IMR-90 (cell line): ENCODE measurements around the gene SLC25A38. TPM values are rescaled to one million over a fixed set of nuclear protein-coding genes. Genes with fewer than 3 reads are reported as not detected.
"Not testable (repeated sequence)": the region's sequence is repeated elsewhere in the genome, so short reads cannot be mapped to it uniquely, and the experiment has no call there.

Source experiments
- ATAC-seq: fragments of 200-7000 bp; cut with Tn5 transposase; 2 replicates; pipeline ENCODE4 v1.9.1; 2020; ENCODE audit warnings: low read depth, mild to moderate bottlenecking, moderate library complexity
- BruUV-seq: library from RNA; stranded (reverse); fragments of 400-500 nt; replicated peaks from 2 replicates; lab custom pipeline; 2021; lab: Mats Ljungman, UMichigan
- CTCF ChIA-PET: fragments of 300-600 bp; formaldehyde crosslinking; extraction: SDS; loops from one replicate; lab custom pipeline; 2021; ENCODE audit warnings: antibody characterized with exemption; lab: Yijun Ruan, JAX
- POLR2A ChIA-PET: fragments of 300-600 bp; sonication (Branson Sonifier 250); formaldehyde crosslinking; loops from one replicate; lab custom pipeline; 2022; ENCODE audit warnings: antibody characterized with exemption; ENCODE audit not compliant: unreplicated experiment; lab: Charles Lee
- DNase-seq: peaks from one replicate; pipeline ENCODE4 v3.0.0; 2013
- H2AFZ ChIP-seq: replicated peaks from 2 replicates; pipeline ENCODE3; 2013; ENCODE audit warnings: low read length, mild to moderate bottlenecking; ENCODE audit not compliant: poor library complexity
- H2AK5ac ChIP-seq: 2 replicates; pipeline ENCODE4 v1.6.1; 2013; ENCODE audit warnings: low read depth, low read length, inconsistent platforms
- H2AK9ac ChIP-seq: replicated peaks from 2 replicates; pipeline ENCODE3; 2013; ENCODE audit warnings: mild to moderate bottlenecking, low read depth, low read length, moderate library complexity; ENCODE audit not compliant: poor library complexity
- H2BK120ac ChIP-seq: 2 replicates; pipeline ENCODE4 v1.6.1; 2013; ENCODE audit warnings: low read depth, low read length, inconsistent platforms
- H2BK15ac ChIP-seq: 3 replicates; pipeline ENCODE4 v1.6.1; 2013; ENCODE audit warnings: low read depth, low read length, inconsistent platforms
- H2BK20ac ChIP-seq: 2 replicates; pipeline ENCODE4 v1.6.1; 2013; ENCODE audit warnings: low read depth, mild to moderate bottlenecking, inconsistent platforms, low read length, moderate library complexity
- H2BK5ac ChIP-seq: 2 replicates; pipeline ENCODE4 v1.6.1; 2013; ENCODE audit warnings: mild to moderate bottlenecking, low read depth, low read length, inconsistent platforms; ENCODE audit not compliant: poor library complexity, severe bottlenecking
- H3K14ac ChIP-seq: replicated peaks from 2 replicates; pipeline ENCODE4 v1.6.1; 2013; ENCODE audit warnings: low read depth, low read length, inconsistent platforms
- H3K18ac ChIP-seq: 2 replicates; pipeline ENCODE4 v1.6.1; 2013; ENCODE audit warnings: low read depth, low read length, control low read depth
- H3K23ac ChIP-seq: 2 replicates; pipeline ENCODE4 v1.6.1; 2013; ENCODE audit warnings: low read depth, low read length, inconsistent platforms
- H3K27ac ChIP-seq: 2 replicates; pipeline ENCODE4 v1.5.1; 2013; ENCODE audit warnings: mild to moderate bottlenecking, control low read depth, low read length; ENCODE audit not compliant: insufficient read depth
- H3K27me3 ChIP-seq: 2 replicates; pipeline ENCODE4 v1.6.1; 2013; ENCODE audit warnings: low read length; ENCODE audit not compliant: control insufficient read depth, insufficient read depth
- H3K36me3 ChIP-seq: 2 replicates; pipeline ENCODE4 v1.6.1; 2013; ENCODE audit warnings: low read length, mixed read lengths; ENCODE audit not compliant: control insufficient read depth, insufficient read depth
- H3K4ac ChIP-seq: 2 replicates; pipeline ENCODE4 v1.6.1; 2013; ENCODE audit warnings: low read depth, low read length, inconsistent platforms
- H3K4me1 ChIP-seq: 2 replicates; pipeline ENCODE4 v1.6.1; 2013; ENCODE audit warnings: low read length, mixed read lengths; ENCODE audit not compliant: control insufficient read depth, insufficient read depth
- H3K4me2 ChIP-seq: 2 replicates; pipeline ENCODE4 v1.6.1; 2013; ENCODE audit warnings: low read depth, mild to moderate bottlenecking, control low read depth, low read length, moderate library complexity
- H3K4me3 ChIP-seq: 2 replicates; pipeline ENCODE4 v1.5.1; 2013; ENCODE audit warnings: low read depth, mild to moderate bottlenecking, control low read depth, low read length, moderate library complexity; ENCODE audit not compliant: insufficient read depth
- H3K56ac ChIP-seq: 2 replicates; pipeline ENCODE4 v1.6.1; 2013; ENCODE audit warnings: low read length, inconsistent platforms; ENCODE audit not compliant: insufficient read depth; ENCODE audit errors: extremely low read depth
- H3K79me1 ChIP-seq, 2 experiments: 2 replicates each; pipeline ENCODE4 v1.6.1; 2013; ENCODE audit warnings: low read length in 2 of 2, inconsistent platforms in 1 of 2, low read depth in 1 of 2
- H3K9ac ChIP-seq: 2 replicates; pipeline ENCODE4 v1.6.1; 2013; ENCODE audit warnings: low read depth, low read length, control low read depth
- H3K9me1 ChIP-seq: 2 replicates; pipeline ENCODE4 v1.6.1; 2013; ENCODE audit warnings: low read length, inconsistent platforms; ENCODE audit not compliant: insufficient read depth
- H3K9me3 ChIP-seq: 2 replicates; pipeline ENCODE4 v1.6.1; 2013; ENCODE audit warnings: low read length; ENCODE audit not compliant: control insufficient read depth, insufficient read depth
- H4K20me1 ChIP-seq: 2 replicates; pipeline ENCODE4 v1.6.1; 2013; ENCODE audit warnings: low read length, inconsistent platforms; ENCODE audit not compliant: insufficient read depth
- H4K5ac ChIP-seq: 2 replicates; pipeline ENCODE4 v1.6.1; 2013; ENCODE audit warnings: mild to moderate bottlenecking, low read depth, low read length, control low read depth
- H4K8ac ChIP-seq, 2 experiments: 2 replicates each; pipeline ENCODE4 v1.6.1; 2013; ENCODE audit warnings: low read depth in 2 of 2, low read length in 2 of 2, control low read depth in 1 of 2, inconsistent platforms in 1 of 2
- H4K91ac ChIP-seq: 2 replicates; pipeline ENCODE4 v1.6.1; 2013; ENCODE audit warnings: low read depth, low read length, inconsistent platforms; ENCODE audit not compliant: insufficient read depth
- WGBS, 2 experiments: methylation state at CpG; one replicate each; pipeline versions ENCODE4 v1.1.5 to v1.1.7; 2013; ENCODE audit warnings: missing lambda C conversion rate in 2 of 2; ENCODE audit not compliant: insufficient read length in 1 of 2; ENCODE audit errors: extremely low coverage in 2 of 2; 5-methylcytosine and 5-hydroxymethylcytosine counted together
- dilution Hi-C: fragments of 300-500 bp; cut with HindIII; formaldehyde crosslinking; loops from one replicate; pipeline ENCODE4 v1.14.3; 2018; ENCODE audit warnings: low sequenced_read_pairs; ENCODE audit not compliant: unreplicated experiment
- in situ Hi-C: fragments of 300-500 bp; cut with MboI; formaldehyde crosslinking; loops from 3 replicates; pipeline ENCODE4 v1.14.3; 2019; ENCODE audit warnings: low sequenced_read_pairs, inconsistent platforms, mixed read lengths
- intact Hi-C: fragments of 100-400 bp; cut with micrococcal nuclease; formaldehyde crosslinking; loops from 2 replicates; pipeline ENCODE4 v1.10.0; 2022
- polyA plus RNA-seq, 3 experiments: library from polyadenylated mRNA; depleted of rRNA; stranded (reverse); fragments of >200 nt; gene quantifications; 2 replicates each; pipeline ENCODE4 v1.2.3, GENCODE V29; 2012; ENCODE audit warnings: low replicate concordance in 1 of 3
- total RNA-seq: library from RNA; depleted of rRNA; stranded (reverse); fragments of >200 nt; gene quantifications from 2 replicates; pipeline ENCODE4 v1.2.3, GENCODE V29; 2012

The SLC25A38 gene
- total and polyA plus RNA-seq, 2 of the 4 experiments (the other 2 are of a cell fraction): 17.4 to 22.6 TPM

DNA sequence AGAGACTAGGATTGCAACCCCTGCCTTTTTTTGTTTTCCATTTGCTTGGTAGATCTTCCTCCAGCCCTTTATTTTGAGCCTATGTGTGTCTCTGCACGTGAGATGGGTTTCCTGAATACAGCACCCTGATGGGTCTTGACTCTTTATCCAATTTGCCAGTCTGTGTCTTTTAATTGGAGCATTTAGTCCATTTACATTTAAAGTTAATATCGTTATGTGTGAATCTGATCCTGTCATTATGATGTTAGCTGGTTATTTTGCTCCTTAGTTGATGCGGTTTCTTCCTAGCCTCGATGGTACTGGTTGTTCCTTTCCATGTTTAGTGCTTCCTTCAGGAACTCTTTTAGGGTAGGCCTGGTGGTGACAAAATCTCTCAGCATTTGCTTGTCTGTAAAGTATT lies 12.7 kb upstream of the SLC25A38 start:
- H3K9me1 ChIP-seq, H3K18ac ChIP-seq, H2BK15ac ChIP-seq, H3K4me3 ChIP-seq, H3K14ac ChIP-seq, H2AFZ ChIP-seq, H2BK120ac ChIP-seq, dilution Hi-C loops, H2BK5ac ChIP-seq, H3K9ac ChIP-seq, H3K27ac ChIP-seq, POLR2A ChIA-PET, intact Hi-C loops, H3K9me3 ChIP-seq, in situ Hi-C loops, H4K8ac ChIP-seq, H2AK9ac ChIP-seq, H3K4me2 ChIP-seq, H3K56ac ChIP-seq, H3K36me3 ChIP-seq, H3K4ac ChIP-seq, H3K4me1 ChIP-seq, H3K79me1 ChIP-seq, ATAC-seq, DNase-seq, CTCF ChIA-PET, H2BK20ac ChIP-seq, H3K23ac ChIP-seq, H2AK5ac ChIP-seq, H4K91ac ChIP-seq, H4K20me1 ChIP-seq, H4K5ac ChIP-seq, H3K27me3 ChIP-seq, BruUV-seq: not testable (repeated sequence)
- no CpG with 5 or more reads among the region's 4 CpGs for WGBS, 2 experiments
